K562 (cell line): ENCODE results near the gene RNF39. TPM values are rescaled to one million over a fixed set of nuclear protein-coding genes. Genes with fewer than 3 reads are reported as not detected.
A peak's percentile ranks its signal among the peaks of the same experiment; 100 is the strongest.

Experiments used
- JUND ChIP-seq, 2 experiments: IDR thresholded peaks; 2 replicates in 1 of 2; 3 replicates in 1 of 2; pipeline ENCODE4 v1.6.1; 2011; ENCODE audit warnings: borderline replicate concordance in 2 of 2, low read depth in 2 of 2, low read length in 2 of 2, improper control_type of control experiment in 1 of 2, missing biosample characterization in 1 of 2, missing genetic modification characterization in 1 of 2, missing genetic modification reagents in 1 of 2
- PRDM10 ChIP-seq: fragments of 450-650 bp; IDR thresholded peaks from 2 replicates; pipeline ENCODE4 v1.6.1; 2018; ENCODE audit not compliant: partially characterized antibody
- polyA plus RNA-seq, 8 experiments: library from polyadenylated mRNA; depleted of rRNA in 4 of 8; stranded (reverse) in 5 of 8; unstranded in 3 of 8; fragments of >200 nt; fragmentation: Nextera tagmentation in 2 of 8; fragmentation: Illumina TruSeq in 1 of 8; extraction: Ambion mirVana in 2 of 8; extraction: Trizol in 1 of 8; gene quantifications; 2 replicates each; pipeline versions ENCODE4 v1.2.1 to v1.2.3, GENCODE V29; 2011 to 2014; ENCODE audit warnings: inconsistent platforms in 1 of 8, missing spikeins in 1 of 8
- total RNA-seq, 7 experiments: library from RNA; depleted of rRNA in 6 of 7; stranded (reverse); fragments of >200 nt in 6 of 7; fragmentation: Illumina TruSeq in 2 of 7; extraction: Trizol in 2 of 7; gene quantifications; 2 replicates each; pipeline versions ENCODE4 v1.2.1 to v1.2.3, GENCODE V29; 2011 to 2021; ENCODE audit warnings: low replicate concordance in 1 of 7

Gene RNF39
- total and polyA plus RNA-seq, 9 of the 15 experiments (the other 6 are each of a cell fraction or from before 2014, with no cell fraction given): not detected

- peak; percentile 9 for TF ChIP-seq PRDM10
- TF ChIP-seq JUND (IDR thresholded peaks at IDR 0.05; ENCODE audit: borderline replicate concordance, low read depth, low read length): 0 out of 2 replicates have a peak, but pooled peaks have one; percentile 33
- no peak; the same call in 2 of the 3 replicates for TF ChIP-seq JUND (tag; IDR thresholded peaks at IDR 0.05; ENCODE audit: borderline replicate concordance, low read depth, low read length)
Measured at GRCh38 chr6:30102970-30103871, 27.7 kb upstream of the RNF39 start (continued).
